Endodermal cell (in vitro differentiated cells): ENCODE data around the gene SEC22A. TPM values are rescaled to one million over a fixed set of nuclear protein-coding genes. Genes with fewer than 3 reads are reported as not detected.

Experiments
- DNase-seq: peaks from one replicate; pipeline ENCODE4 v3.0.0-alpha.2; 2017
- H3K27ac ChIP-seq: 2 replicates; pipeline ENCODE4 v1.5.1; 2013; ENCODE audit warnings: mild to moderate bottlenecking, low read depth, low read length, moderate library complexity
- H3K27me3 ChIP-seq: 2 replicates; pipeline ENCODE4 v1.6.1; 2013; ENCODE audit warnings: mild to moderate bottlenecking, low read length, moderate library complexity; ENCODE audit not compliant: insufficient read depth, control insufficient read depth, poor library complexity, severe bottlenecking
- H3K36me3 ChIP-seq: 2 replicates; pipeline ENCODE4 v1.7.0; 2013; ENCODE audit warnings: mild to moderate bottlenecking, low read length, moderate library complexity; ENCODE audit not compliant: control insufficient read depth, insufficient read depth
- H3K4me1 ChIP-seq: one replicate; pipeline ENCODE4 v1.7.0; 2013; ENCODE audit warnings: low read length; ENCODE audit not compliant: control insufficient read depth, insufficient read depth
- H3K4me3 ChIP-seq: 2 replicates; pipeline ENCODE4 v1.5.1; 2013; ENCODE audit warnings: mild to moderate bottlenecking, low read length, moderate library complexity
- H3K9ac ChIP-seq: 2 replicates; pipeline ENCODE4 v1.6.1; 2013; ENCODE audit warnings: mild to moderate bottlenecking, low read length, moderate library complexity; ENCODE audit not compliant: poor library complexity, severe bottlenecking; ENCODE audit errors: extremely low read depth
- H3K9me3 ChIP-seq: 2 replicates; pipeline ENCODE4 v1.6.1; 2013; ENCODE audit warnings: mild to moderate bottlenecking, low read length, moderate library complexity; ENCODE audit not compliant: control insufficient read depth
- H3K27ac Mint-ChIP-seq: 2 replicates; pipeline ENCODE4 v1.8.0; 2020; ENCODE audit warnings: mixed read lengths
- H3K27me3 Mint-ChIP-seq: 2 replicates; pipeline ENCODE4 v1.8.0; 2021; ENCODE audit warnings: mild to moderate bottlenecking, mixed read lengths; ENCODE audit not compliant: insufficient read depth
- H3K36me3 Mint-ChIP-seq: 2 replicates; pipeline ENCODE4 v1.8.0; 2020; ENCODE audit warnings: low read depth, mixed read lengths
- H3K4me1 Mint-ChIP-seq: 2 replicates; pipeline ENCODE4 v1.8.0; 2020; ENCODE audit warnings: mixed read lengths
- H3K4me3 Mint-ChIP-seq: 2 replicates; pipeline ENCODE4 v1.8.0; 2020; ENCODE audit warnings: mild to moderate bottlenecking, moderate library complexity, mixed read lengths
- H3K9me3 Mint-ChIP-seq: 2 replicates; pipeline ENCODE4 v1.8.0; 2020; ENCODE audit warnings: mild to moderate bottlenecking, mixed read lengths
- CTCF ChIP-seq: fragments of 200-600 bp; sonication (generic); conservative IDR thresholded peaks from 2 replicates; pipeline ENCODE4 v1.5.0; 2021; ENCODE audit warnings: antibody characterized with exemption, mild to moderate bottlenecking
- WGBS, 2 experiments: methylation state at CpG; one replicate each; pipeline versions ENCODE4 v1.1.5 to v1.1.7; 2013; ENCODE audit warnings: missing lambda C conversion rate in 2 of 2, mixed read lengths in 1 of 2; ENCODE audit not compliant: insufficient coverage in 1 of 2, insufficient read length in 1 of 2; 5-methylcytosine and 5-hydroxymethylcytosine counted together
- total RNA-seq, 2 donors: library from RNA; stranded (reverse); fragmentation: NEBNext Ultra II Directional in 1 of 2; extraction: Animal tissue kit (Norgen Biotek cat#: 25700) in 1 of 2; gene quantifications; 2 replicates in 1 of 2; 3 replicates in 1 of 2; pipeline ENCODE4 v1.2.1, GENCODE V29; 2021

Gene SEC22A
- total RNA-seq, 2 donors from 2014 or later, result 19.5 to 21.8 TPM

GRCh38 chr3:123276346-123277006 is 74.7 kb downstream of the SEC22A start:
- H3K9ac ChIP-seq, result no peak overlapping the region
- H3K4me3 ChIP-seq, result no peak overlapping the region
- H3K9me3 Mint-ChIP-seq, result peaks cover under 1% of the 10 kb centered on the region
- H3K4me1 ChIP-seq, result no peaks in the 10 kb centered on the region
- peaks cover 8% of the 10 kb centered on the region for H3K36me3 Mint-ChIP-seq
- DNase-seq, result no peak
- peaks cover 7% of the 10 kb centered on the region for H3K36me3 ChIP-seq
- peaks cover 14% of the 10 kb centered on the region for H3K4me1 Mint-ChIP-seq
- no peak overlapping the region for H3K27ac ChIP-seq
- no peaks in the 10 kb centered on the region for H3K9me3 ChIP-seq
- no peaks in the 10 kb centered on the region for H3K27me3 ChIP-seq
- 88 to 92% methylated on average over 10 of the region's 10 CpGs for WGBS, 2 experiments
- no peak overlapping the region for H3K4me3 Mint-ChIP-seq
- no peak for TF ChIP-seq CTCF
- no peaks in the 10 kb centered on the region for H3K27me3 Mint-ChIP-seq
- H3K27ac Mint-ChIP-seq, result no peak overlapping the region

- DNase-seq, result peak; percentile 20
- Histone ChIP-seq H3K9me3 (no peaks in the 10 kb centered on the region), H3K4me1 (no peaks in the 10 kb centered on the region), H3K27ac (no peak overlapping the region), H3K4me3 (no peak overlapping the region), H3K9ac (no peak overlapping the region), H3K36me3 (peaks cover 1% of the 10 kb centered on the region), H3K27me3 (no peaks in the 10 kb centered on the region)
- no peak for TF ChIP-seq CTCF
- H3K27me3 Mint-ChIP-seq, result no peaks in the 10 kb centered on the region
- H3K4me1 Mint-ChIP-seq, result peaks cover 14% of the 10 kb centered on the region
- H3K27ac Mint-ChIP-seq, result no peak overlapping the region
- no peak overlapping the region for H3K4me3 Mint-ChIP-seq
- WGBS, 2 experiments, result 91 to 98% methylated on average over 5 to 6 of the region's 6 CpGs
- H3K9me3 Mint-ChIP-seq, result no peaks in the 10 kb centered on the region
- H3K36me3 Mint-ChIP-seq, result peaks cover 3% of the 10 kb centered on the region
Observed at GRCh38 chr3:123277106-123277505, 75.4 kb downstream of the SEC22A start.

GRCh38 chr3:123278446-123278845 is 76.7 kb downstream of the SEC22A start:
- Mint-ChIP-seq H3K36me3 (no peaks in the 10 kb centered on the region), H3K4me1 (peaks cover 6% of the 10 kb centered on the region), H3K27me3 (no peaks in the 10 kb centered on the region), H3K9me3 (no peaks in the 10 kb centered on the region), H3K27ac (no peak overlapping the region), H3K4me3 (no peak overlapping the region)
- Histone ChIP-seq H3K9ac (no peak overlapping the region), H3K4me1 (no peaks in the 10 kb centered on the region), H3K4me3 (no peak overlapping the region), H3K27ac (no peak overlapping the region), H3K36me3 (no peaks in the 10 kb centered on the region), H3K27me3 (no peaks in the 10 kb centered on the region), H3K9me3 (no peaks in the 10 kb centered on the region)
- WGBS, 2 experiments, result 83 to 92% methylated on average over 2 to 5 of the region's 5 CpGs
- DNase-seq, result peak; percentile 44
- TF ChIP-seq CTCF, result no peak
